22Rv1 (cell line): ENCODE measurements around the gene ABHD4.

Experiments
- CTCF ChIP-seq: fragments of 450-650 bp; IDR thresholded peaks from 2 replicates; pipeline ENCODE4 v1.5.1; 2017; ENCODE audit warnings: mild to moderate bottlenecking
- ZFX ChIP-seq: fragments of 450-650 bp; IDR thresholded peaks from 2 replicates; pipeline ENCODE4 v1.6.1; 2017; ENCODE audit warnings: antibody characterized with exemption, borderline replicate concordance

GRCh38 chr14:22657861-22658260, 59.8 kb downstream of the ABHD4 start:
- peak; percentile 23; the same call in 1 of the 2 replicates for TF ChIP-seq CTCF
- no peak for TF ChIP-seq ZFX
